Measurements from ENCODE around the gene ATP6V0D1. TPM values are rescaled to one million over a fixed set of nuclear protein-coding genes. Genes with fewer than 3 reads are reported as not detected.

Gene ATP6V0D1
- total and polyA plus RNA-seq, 2 donors (not counting 1 experiment from before 2014, with no cell fraction given): 62.1 to 91.0 TPM

- peaks cover 49% of the 10 kb centered on the region for H3K4me1 Mint-ChIP-seq
Measured at GRCh38 chr16:67504031-67505021, 23.4 kb upstream of the ATP6V0D1 start.

More at GRCh38 chr16:67504031-67505021, 23.4 kb upstream of the ATP6V0D1 start:
- no peak overlapping the region for H2AFZ ChIP-seq (ENCODE audit: insufficient read depth, low read depth, low read length, poor library complexity, severe bottlenecking)
- TF ChIP-seq CTCF (IDR thresholded peaks at IDR 0.05) (no peak), EZH2 (IDR thresholded peaks at IDR 0.05; ENCODE audit: borderline replicate concordance, insufficient read depth, low read depth, low read length, poor library complexity, severe bottlenecking) (no peak)
- peak overlapping the region; percentile 91 for H3K27ac Mint-ChIP-seq
- POLR2A ChIA-PET: interaction anchor here (1.1 kb wide), 1 partner anchor 16 kb away, joined by 7 read pairs; no protein-coding TSS in a partner anchor
- peaks cover 0 to 3% of the 10 kb centered on the region in 2 experiments for H3K36me3 ChIP-seq (replicated peaks in 1 of 2; ENCODE audit: control extremely low read depth in 1 of 2, control insufficient read depth in 1 of 2, extremely low read depth in 1 of 2, insufficient read depth in 2 of 2, low read length in 1 of 2)
- peak overlapping the region; percentile 52 for H3K4me2 ChIP-seq (replicated peaks; ENCODE audit: low read depth, low read length, poor library complexity, severe bottlenecking)
- H3K27me3 ChIP-seq (replicated peaks in 1 of 4; ENCODE audit: control extremely low read depth in 1 of 4, control insufficient read depth in 3 of 4, insufficient read depth in 4 of 4, low read length in 3 of 4): no peaks in the 10 kb centered on the region
- WGBS (ENCODE audit: insufficient coverage): 57% methylated on average over 5 of the region's 9 CpGs
- no peak overlapping the region for H3K9ac ChIP-seq (ENCODE audit: low read length)
- peaks cover 11% of the 10 kb centered on the region for H3K79me2 ChIP-seq (ENCODE audit: control insufficient read depth, insufficient read depth, low read length)
- peaks cover 34 to 46% of the 10 kb centered on the region in 2 donors for H3K4me1 ChIP-seq (ENCODE audit: control insufficient read depth in 2 of 2, insufficient read depth in 2 of 2, low read length in 2 of 2)
- H3K4me3 ChIP-seq (ENCODE audit: control extremely low read depth in 1 of 5, extremely low read depth in 1 of 5, insufficient read depth in 1 of 5, low read depth in 2 of 5, low read length in 4 of 5): peak overlapping the region in 1 of 5 experiments; percentile 24
- ATAC-seq (ENCODE audit: low read depth) (peak; percentile 80), DNase-seq (peak; percentile 40)
- H3K9me3 Mint-ChIP-seq (ENCODE audit: insufficient read depth): no peaks in the 10 kb centered on the region
- H3K4me3 Mint-ChIP-seq: peak overlapping the region; percentile 68
- H4K20me1 ChIP-seq (ENCODE audit: control insufficient read depth, insufficient read depth, low read length, poor library complexity, severe bottlenecking): no peaks in the 10 kb centered on the region
- peak overlapping the region; percentile 47 to 77 for H3K27ac ChIP-seq (ENCODE audit: low read length in 2 of 2)
- CTCF ChIA-PET: interaction anchor here (1.1 to 3.3 kb wide), 5 partner anchors 11 to 425 kb away, joined by 4 to 21 read pairs (median 8); partner anchors contain the start of gene ATP6V0D1
- H3K9me3 ChIP-seq (ENCODE audit: control extremely low read depth in 1 of 3, control insufficient read depth in 2 of 3, insufficient read depth in 1 of 3, low read length in 2 of 3): no peaks in the 10 kb centered on the region
- no peaks in the 10 kb centered on the region for H3K27me3 Mint-ChIP-seq
- intact Hi-C loops (cut with micrococcal nuclease): no loop called here
